Naive thymus-derived CD8-positive, alpha-beta T cell (primary cell): ENCODE results near the gene GNB2. TPM values are rescaled to one million over a fixed set of nuclear protein-coding genes. Genes with fewer than 3 reads are reported as not detected.

ENCODE experiments used
- ATAC-seq, 2 donors: fragments of 150-1000 bp; cut with Tn5 transposase in 1 of 2; sonication (Bioruptor Pico), chemical (Tn5 transposase) in 1 of 2; 1 replicate in 1 of 2; 2 replicates in 1 of 2; pipeline ENCODE4 v1.10.0; 2021; ENCODE audit warnings: mild to moderate bottlenecking in 2 of 2, moderate library complexity in 2 of 2
- POLR2A ChIA-PET: fragments of 350-600 bp; sonication (Branson Sonifier 250); formaldehyde crosslinking; loops from one replicate; lab custom pipeline; 2021; ENCODE audit warnings: antibody characterized with exemption; lab: Charles Lee
- DNase-seq, 10 donors: peaks; one replicate each; pipeline versions ENCODE4 v3.0.0 to v3.0.0-alpha.2; 2020 to 2022
- H3K27ac Mint-ChIP-seq, 10 donors: one replicate each; pipeline ENCODE4 v1.8.0; 2020 to 2022; ENCODE audit warnings: mild to moderate bottlenecking in 10 of 10, mixed read lengths in 10 of 10, moderate library complexity in 4 of 10, inconsistent platforms in 1 of 10
- H3K27me3 Mint-ChIP-seq, 5 donors: one replicate each; pipeline ENCODE4 v1.8.0; 2021 to 2022; ENCODE audit warnings: mixed read lengths in 5 of 5
- H3K36me3 Mint-ChIP-seq, 3 donors: one replicate each; pipeline ENCODE4 v1.8.0; 2020 to 2022; ENCODE audit warnings: mixed read lengths in 3 of 3, mild to moderate bottlenecking in 2 of 3, inconsistent platforms in 1 of 3
- H3K4me1 Mint-ChIP-seq, 4 donors: one replicate each; pipeline ENCODE4 v1.8.0; 2021 to 2022; ENCODE audit warnings: mixed read lengths in 4 of 4
- H3K4me3 Mint-ChIP-seq, 10 donors: one replicate each; pipeline ENCODE4 v1.8.0; 2020 to 2022; ENCODE audit warnings: mild to moderate bottlenecking in 10 of 10, mixed read lengths in 10 of 10, moderate library complexity in 6 of 10, inconsistent platforms in 1 of 10
- H3K9me3 Mint-ChIP-seq, 9 donors: one replicate each; pipeline ENCODE4 v1.8.0; 2020 to 2022; ENCODE audit warnings: mixed read lengths in 9 of 9, mild to moderate bottlenecking in 3 of 9, inconsistent platforms in 1 of 9, moderate library complexity in 1 of 9
- polyA plus RNA-seq, 3 donors: library from polyadenylated mRNA; unstranded; fragments of 300-500 nt; fragmentation: Illumina TruSeq; gene quantifications; one replicate each; pipeline ENCODE4 v1.2.3, GENCODE V29; 2021
- total RNA-seq, 8 experiments: library from RNA in 2 of 8; stranded (reverse) in 2 of 8; gene quantifications; one replicate each; pipeline ENCODE4 v1.2.3 and lab custom pipeline; 2021 to 2026

The GNB2 gene
- total and polyA plus RNA-seq, 5 experiments from 2014 or later = 34.8 to 118 (median 42.4) TPM

DNA sequence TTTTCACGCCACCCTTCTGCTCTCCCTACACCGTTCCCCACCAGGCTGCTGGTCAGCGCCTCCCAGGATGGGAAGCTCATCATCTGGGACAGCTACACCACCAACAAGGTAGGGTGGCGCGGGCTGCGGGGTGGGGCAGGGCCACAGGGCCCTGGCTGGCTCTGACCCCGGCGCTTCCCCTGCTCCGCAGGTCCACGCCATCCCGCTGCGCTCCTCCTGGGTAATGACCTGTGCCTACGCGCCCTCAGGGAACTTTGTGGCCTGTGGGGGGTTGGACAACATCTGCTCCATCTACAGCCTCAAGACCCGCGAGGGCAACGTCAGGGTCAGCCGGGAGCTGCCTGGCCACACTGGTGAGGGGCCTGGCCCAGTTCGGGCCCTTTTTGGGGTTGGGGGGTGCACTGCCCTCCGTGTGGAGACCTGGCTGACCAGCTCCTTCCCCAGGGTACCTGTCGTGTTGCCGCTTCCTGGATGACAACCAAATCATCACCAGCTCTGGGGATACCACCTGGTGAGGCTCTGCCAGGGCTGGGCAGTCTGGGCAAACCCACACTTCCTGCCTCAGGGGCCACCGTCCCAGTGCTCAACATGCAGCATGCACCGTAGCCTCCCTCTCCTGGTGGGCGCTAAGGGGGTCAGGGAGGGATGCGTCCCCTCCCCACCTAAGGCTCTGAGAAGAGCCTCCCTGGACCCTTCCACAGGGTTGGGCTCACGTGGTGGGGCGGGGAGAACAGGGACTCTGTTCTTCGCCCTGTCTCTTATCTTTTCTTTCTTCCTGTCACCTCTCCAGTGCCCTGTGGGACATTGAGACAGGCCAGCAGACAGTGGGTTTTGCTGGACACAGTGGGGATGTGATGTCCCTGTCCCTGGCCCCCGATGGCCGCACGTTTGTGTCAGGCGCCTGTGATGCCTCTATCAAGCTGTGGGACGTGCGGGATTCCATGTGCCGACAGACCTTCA, 4.0 kb downstream of the GNB2 start:
- Mint-ChIP-seq H3K9me3 (no peaks in the 10 kb centered on the region), H3K27ac (peak overlapping the region; percentile 8 to 97 (median 90)), H3K36me3 (peaks cover 0 to 37% (median 0%) of the 10 kb centered on the region in 3 donors), H3K4me1 (peaks cover 18 to 54% (median 45%) of the 10 kb centered on the region in 4 donors), H3K4me3 (peak overlapping the region in 8 of 10 donors; percentile 44 to 83 (median 68)), H3K27me3 (no peaks in the 10 kb centered on the region)
- ATAC-seq (no peak), DNase-seq (no peak)
- POLR2A ChIA-PET = interaction anchor here (0.6 to 11.9 kb wide), 14 partner anchors 13 to 247 kb away, joined by 3 to 170 read pairs (median 4); partner anchors contain the start of genes FBXO24, GIGYF1, LRCH4 and MOSPD3

DNA sequence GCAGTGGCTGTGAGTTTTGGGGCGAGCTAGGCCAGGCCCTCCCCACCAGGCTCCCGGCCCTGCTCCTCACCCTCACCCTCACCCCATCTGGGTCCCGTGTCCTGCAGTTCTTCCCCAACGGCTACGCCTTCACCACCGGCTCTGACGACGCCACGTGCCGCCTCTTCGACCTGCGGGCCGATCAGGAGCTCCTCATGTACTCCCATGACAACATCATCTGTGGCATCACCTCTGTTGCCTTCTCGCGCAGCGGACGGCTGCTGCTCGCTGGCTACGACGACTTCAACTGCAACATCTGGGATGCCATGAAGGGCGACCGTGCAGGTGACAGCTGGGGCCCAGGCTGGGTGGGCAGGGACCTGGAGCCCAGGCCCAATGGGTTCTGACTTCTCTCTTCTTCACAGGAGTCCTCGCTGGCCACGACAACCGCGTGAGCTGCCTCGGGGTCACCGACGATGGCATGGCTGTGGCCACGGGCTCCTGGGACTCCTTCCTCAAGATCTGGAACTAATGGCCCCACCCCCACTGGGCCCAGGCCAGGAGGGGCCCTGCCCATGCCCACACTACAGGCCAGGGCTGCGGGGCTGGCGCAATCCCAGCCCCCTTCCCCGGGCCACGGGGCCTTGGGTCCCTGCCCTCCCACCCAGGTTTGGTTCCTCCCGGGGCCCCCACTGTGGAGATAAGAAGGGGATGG, 4.9 kb downstream of the GNB2 start:
- no peaks in the 10 kb centered on the region for H3K27me3 Mint-ChIP-seq
- H3K36me3 Mint-ChIP-seq = peaks cover 0 to 43% (median 2%) of the 10 kb centered on the region in 3 donors
- peaks cover 21 to 47% (median 42%) of the 10 kb centered on the region in 4 donors for H3K4me1 Mint-ChIP-seq
- DNase-seq (no peak), ATAC-seq (no peak)
- peak overlapping the region in 7 of 10 donors; percentile 33 to 72 (median 59) for H3K4me3 Mint-ChIP-seq
- POLR2A ChIA-PET = interaction anchor here (0.5 to 11.9 kb wide), 10 partner anchors 12 to 393 kb away, joined by 3 to 170 read pairs (median 4); partner anchors contain the start of genes FBXO24, GIGYF1, LRCH4 and MOSPD3
- no peaks in the 10 kb centered on the region for H3K9me3 Mint-ChIP-seq
- peak overlapping the region in 9 of 10 donors; percentile 47 to 90 (median 79) for H3K27ac Mint-ChIP-seq

DNA sequence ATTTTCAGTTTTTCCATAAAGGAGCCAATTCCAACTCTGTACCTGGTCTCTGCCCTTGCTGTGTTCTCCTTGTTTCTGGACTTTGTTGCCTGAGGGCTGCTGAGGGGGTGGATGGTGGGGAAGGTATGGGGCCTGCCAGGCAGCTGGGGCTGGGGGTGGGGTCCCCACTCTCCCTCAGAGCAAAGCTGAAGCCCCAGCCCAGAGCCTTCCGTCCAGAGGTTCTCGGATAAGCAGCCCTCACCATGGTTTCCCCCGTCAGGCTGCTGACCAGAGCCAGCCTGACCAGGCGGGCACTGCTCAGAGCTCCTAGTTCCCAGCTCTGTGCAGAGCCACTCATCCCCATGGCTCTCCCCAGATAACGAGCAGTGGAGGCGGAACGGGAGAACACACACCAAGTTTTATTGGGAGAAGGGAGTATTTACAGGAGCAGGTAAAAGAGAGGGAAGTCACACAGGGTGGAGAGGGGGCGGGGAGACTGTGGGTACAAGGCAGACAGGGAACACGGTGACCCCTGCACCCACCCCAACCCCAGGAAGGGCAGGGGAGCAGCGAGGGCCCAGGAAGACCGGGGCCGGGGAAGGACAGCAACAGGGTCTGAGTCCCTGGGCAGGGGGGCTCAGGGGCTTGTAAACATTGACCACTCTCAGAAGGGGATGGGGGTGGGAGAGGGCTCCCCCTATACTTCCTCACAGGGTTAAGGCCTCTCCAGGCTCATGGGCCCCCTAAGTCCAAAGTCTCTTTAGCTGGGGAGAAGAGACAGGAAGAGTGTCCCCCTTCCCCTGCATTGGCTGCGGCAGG, 5.8 kb downstream of the GNB2 start:
- Mint-ChIP-seq H3K27me3 (no peaks in the 10 kb centered on the region), H3K4me3 (peak overlapping the region in 4 of 10 donors; percentile 10 to 52 (median 16)), H3K9me3 (no peaks in the 10 kb centered on the region), H3K36me3 (peaks cover 0 to 45% (median 2%) of the 10 kb centered on the region in 3 donors), H3K4me1 (peaks cover 21 to 47% (median 42%) of the 10 kb centered on the region in 4 donors), H3K27ac (peak overlapping the region; percentile 11 to 83 (median 70))
- DNase-seq (no peak), ATAC-seq (no peak)
- POLR2A ChIA-PET = interaction anchor here (0.5 to 11.9 kb wide), 10 partner anchors 10 to 394 kb away, joined by 3 to 170 read pairs (median 5); partner anchors contain the start of genes FBXO24, GIGYF1, LRCH4 and MOSPD3

DNA sequence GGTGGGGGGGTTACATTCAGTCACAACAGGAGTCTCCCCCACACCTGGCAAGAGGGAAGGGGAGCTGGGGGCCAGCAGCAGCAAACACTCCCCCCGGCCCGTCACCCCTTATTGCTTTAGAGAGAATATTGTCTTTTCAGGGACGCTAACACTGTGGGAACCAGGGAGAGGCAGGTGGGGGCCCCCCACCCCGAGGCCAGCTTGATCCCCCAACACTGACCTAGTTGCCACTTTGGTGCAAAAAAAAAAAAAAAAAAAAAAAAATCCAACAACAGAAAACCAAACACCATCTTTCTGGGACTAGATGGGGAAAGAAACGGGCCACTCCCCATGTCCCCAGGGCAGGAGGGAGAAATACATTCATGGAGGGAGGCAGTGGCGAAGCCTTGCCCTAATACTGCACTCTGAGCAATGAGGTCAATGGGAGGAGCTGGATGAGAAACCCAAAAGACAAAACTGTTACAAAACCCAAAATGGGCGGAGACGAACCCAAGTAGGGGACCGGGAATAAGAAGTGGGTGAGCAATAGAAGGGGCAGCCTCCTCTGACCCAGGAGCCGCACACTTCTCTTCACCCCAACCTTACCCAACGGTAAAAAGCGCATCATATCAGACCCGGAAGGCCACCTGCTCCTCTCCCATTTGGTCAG, 6.5 kb downstream of the GNB2 start:
- H3K27ac Mint-ChIP-seq = peak overlapping the region; percentile 54 to 90 (median 78)
- peaks cover 0 to 48% (median 2%) of the 10 kb centered on the region in 3 donors for H3K36me3 Mint-ChIP-seq
- peaks cover 20 to 47% (median 42%) of the 10 kb centered on the region in 4 donors for H3K4me1 Mint-ChIP-seq
- ATAC-seq = no peak
- H3K4me3 Mint-ChIP-seq = peak overlapping the region in 5 of 10 donors; percentile 22 to 54 (median 48)
- H3K27me3 Mint-ChIP-seq = no peaks in the 10 kb centered on the region
- POLR2A ChIA-PET = interaction anchor here (0.6 to 11.9 kb wide), 14 partner anchors 11 to 383 kb away, joined by 3 to 170 read pairs (median 5); partner anchors contain the start of genes FBXO24, GIGYF1, LRCH4 and MOSPD3
- no peaks in the 10 kb centered on the region for H3K9me3 Mint-ChIP-seq
- no peak for DNase-seq

DNA sequence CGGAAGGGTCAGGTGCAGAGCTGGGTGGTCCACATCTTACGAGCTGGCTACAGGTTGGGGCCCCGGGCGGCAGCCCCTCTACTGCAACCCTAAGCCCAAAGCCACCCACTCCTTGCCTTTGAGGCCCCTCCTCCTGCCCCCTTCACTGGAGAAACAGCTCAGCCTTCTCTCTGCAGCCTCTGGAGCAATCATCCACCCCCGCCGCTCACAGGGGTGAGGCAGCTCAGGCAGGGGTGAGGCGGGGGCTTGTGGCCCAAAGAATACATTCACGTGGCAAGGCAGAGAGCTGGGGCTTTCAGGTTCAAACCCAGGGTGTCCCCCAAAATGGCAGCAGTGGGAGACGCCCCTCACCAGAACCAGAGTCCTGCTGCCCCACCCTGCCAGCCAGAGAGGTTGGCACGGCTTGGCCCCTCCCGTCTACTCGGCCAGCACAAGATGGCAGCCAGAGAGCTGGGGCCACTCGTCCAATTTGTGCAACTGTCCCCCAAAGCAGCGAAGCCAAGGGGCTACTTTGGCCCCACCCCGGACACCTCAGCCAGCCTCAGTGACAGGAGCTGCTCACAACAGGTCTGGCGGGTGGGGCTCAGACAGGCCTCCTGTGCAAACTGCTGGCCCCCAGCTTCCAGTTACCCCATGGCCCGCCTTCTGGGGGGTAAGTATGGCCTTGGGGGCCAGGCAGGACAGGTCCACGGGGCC, 7.2 kb downstream of the GNB2 start:
- Mint-ChIP-seq H3K27me3 (no peaks in the 10 kb centered on the region), H3K27ac (peak overlapping the region in 9 of 10 donors; percentile 29 to 83 (median 62)), H3K9me3 (no peaks in the 10 kb centered on the region), H3K36me3 (peaks cover 0 to 55% (median 2%) of the 10 kb centered on the region in 3 donors), H3K4me1 (peaks cover 20 to 47% (median 42%) of the 10 kb centered on the region in 4 donors), H3K4me3 (peak overlapping the region in 4 of 10 donors; percentile 13 to 56 (median 46))
- POLR2A ChIA-PET = interaction anchor here (0.6 to 11.9 kb wide), 12 partner anchors 10 to 483 kb away, joined by 3 to 170 read pairs (median 4); partner anchors contain the start of genes FBXO24, GIGYF1, LRCH4 and MOSPD3
- DNase-seq (no peak), ATAC-seq (no peak)

DNA sequence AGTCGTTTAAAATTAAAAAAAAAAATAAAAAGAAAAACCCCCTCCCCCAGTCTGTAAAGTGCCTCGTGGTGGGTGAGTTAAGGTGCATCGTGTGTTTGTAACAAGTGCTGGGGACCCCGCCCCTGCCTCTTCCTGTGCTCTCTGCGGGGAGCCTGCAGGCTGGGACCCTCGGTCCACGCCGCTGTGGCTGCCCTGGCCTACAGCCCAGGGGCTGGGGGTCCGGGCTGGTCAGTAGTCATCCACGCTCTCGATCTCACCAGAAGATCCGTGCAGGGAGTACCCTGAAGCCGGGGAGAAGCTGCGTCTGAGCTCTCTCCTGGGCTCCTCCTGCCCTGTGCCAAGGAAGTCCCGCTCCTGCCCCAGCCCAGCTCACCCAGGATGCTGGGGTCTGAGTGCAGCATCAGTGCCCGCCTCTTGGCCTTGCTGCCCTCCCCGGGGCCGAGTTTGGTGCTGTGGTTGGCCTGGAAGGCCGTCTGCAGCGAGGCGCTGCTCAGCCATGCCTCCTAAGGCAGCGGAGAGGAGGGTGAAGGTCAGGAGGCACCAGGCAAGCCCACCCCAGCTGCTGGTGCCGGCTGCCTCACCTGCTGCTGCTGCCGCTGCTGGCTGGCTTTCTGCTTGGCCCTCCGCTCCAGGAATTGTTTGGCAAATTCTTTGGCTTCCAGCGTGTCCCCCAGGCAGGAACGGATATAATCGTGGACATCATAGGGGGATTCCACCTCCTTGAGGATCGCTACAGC, 8.1 kb downstream of the GNB2 start:
- DNase-seq = no peak
- ATAC-seq = peak; percentile 18 to 21
- H3K27me3 Mint-ChIP-seq = no peaks in the 10 kb centered on the region
- peak overlapping the region in 8 of 10 donors; percentile 29 to 86 (median 64) for H3K27ac Mint-ChIP-seq
- POLR2A ChIA-PET = interaction anchor here (0.7 to 11.9 kb wide), 9 partner anchors 9 to 98 kb away, joined by 3 to 170 read pairs (median 5); partner anchors contain the start of genes FBXO24, GIGYF1, LRCH4 and MOSPD3
- peak overlapping the region in 5 of 10 donors; percentile 10 to 64 (median 37) for H3K4me3 Mint-ChIP-seq
- H3K36me3 Mint-ChIP-seq = peaks cover 0 to 57% (median 2%) of the 10 kb centered on the region in 3 donors
- peaks cover 17 to 42% (median 38%) of the 10 kb centered on the region in 4 donors for H3K4me1 Mint-ChIP-seq
- no peaks in the 10 kb centered on the region for H3K9me3 Mint-ChIP-seq

DNA sequence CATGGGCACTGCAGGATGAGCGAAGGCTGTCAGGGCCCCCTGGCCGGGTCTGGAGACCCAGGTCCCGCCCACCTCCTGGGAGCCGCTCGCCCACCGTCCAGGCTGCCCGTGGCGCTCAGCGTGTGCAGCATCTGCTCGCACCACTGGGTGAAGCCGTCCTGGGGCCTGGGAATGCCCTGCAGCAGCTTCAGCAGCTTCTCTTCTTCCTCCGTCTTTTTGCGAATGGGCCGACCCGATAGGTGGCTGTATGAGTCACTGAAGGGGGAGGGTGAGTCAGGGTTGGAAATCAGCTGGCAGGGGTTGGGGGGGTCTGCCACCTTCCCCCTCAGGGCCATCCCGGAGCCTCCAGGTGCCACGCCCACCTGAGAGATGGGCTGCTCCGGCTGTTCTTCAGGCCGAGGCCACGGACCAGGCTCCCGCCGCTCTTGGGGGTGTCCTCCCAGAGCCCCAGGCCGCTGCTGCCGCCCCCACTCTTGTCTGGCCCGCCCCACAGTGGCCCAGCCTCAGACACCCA, 8.7 kb downstream of the GNB2 start:
- Mint-ChIP-seq H3K27ac (no peak overlapping the region), H3K27me3 (no peaks in the 10 kb centered on the region), H3K4me1 (peaks cover 17 to 39% (median 33%) of the 10 kb centered on the region in 4 donors), H3K9me3 (no peaks in the 10 kb centered on the region), H3K4me3 (no peak overlapping the region), H3K36me3 (peaks cover 0 to 53% (median 2%) of the 10 kb centered on the region in 3 donors)
- DNase-seq (no peak), ATAC-seq (no peak)
- POLR2A ChIA-PET = interaction anchor here (0.7 to 11.9 kb wide), 6 partner anchors 9 to 111 kb away, joined by 3 to 170 read pairs (median 3); partner anchors contain the start of genes FBXO24, GIGYF1, LRCH4 and MOSPD3

DNA sequence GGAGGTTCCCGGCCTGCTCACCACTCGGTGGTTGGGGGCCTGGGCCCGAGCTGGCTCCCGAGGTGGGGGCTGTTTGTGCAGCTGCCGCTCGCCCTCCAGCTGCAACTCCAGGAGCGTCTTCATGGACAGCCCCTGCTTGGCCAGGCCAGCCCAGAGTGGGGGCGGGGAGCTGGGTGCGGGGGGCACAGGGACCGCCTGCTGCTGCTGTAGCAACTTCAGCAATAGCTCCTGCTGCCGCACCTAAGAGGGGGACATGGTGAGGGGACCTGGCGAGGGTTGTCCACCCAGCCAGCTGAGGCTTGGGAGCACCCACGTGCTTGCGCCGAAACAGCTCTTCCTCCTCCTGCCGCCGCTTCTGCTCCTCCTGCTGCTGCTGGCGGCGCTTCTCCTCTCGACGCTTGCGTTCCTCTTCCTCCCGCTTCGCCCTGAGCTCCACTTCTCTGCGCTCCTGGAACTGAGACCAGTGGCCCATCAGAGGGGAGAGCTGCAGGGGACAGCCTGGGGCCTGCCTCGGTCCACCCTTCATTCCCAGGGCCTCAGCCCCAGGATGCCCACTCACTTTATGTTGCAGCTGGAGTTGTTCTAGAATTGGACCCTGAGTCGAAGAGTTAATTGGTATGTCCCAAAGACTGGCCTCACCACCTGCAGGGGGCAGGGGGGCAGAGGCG, 9.6 kb downstream of the GNB2 start:
- H3K4me3 Mint-ChIP-seq = no peak overlapping the region
- peak overlapping the region in 1 of 10 donors; percentile 68 for H3K27ac Mint-ChIP-seq
- H3K27me3 Mint-ChIP-seq = no peaks in the 10 kb centered on the region
- POLR2A ChIA-PET = interaction anchor here (0.6 to 11.9 kb wide), 6 partner anchors 8 to 112 kb away, joined by 3 to 170 read pairs (median 3); partner anchors contain the start of genes FBXO24, GIGYF1 and LRCH4
- H3K9me3 Mint-ChIP-seq = no peaks in the 10 kb centered on the region
- ATAC-seq (no peak), DNase-seq (no peak)
- H3K4me1 Mint-ChIP-seq = peaks cover 15 to 40% (median 33%) of the 10 kb centered on the region in 4 donors
- H3K36me3 Mint-ChIP-seq = peaks cover 0 to 52% (median 2%) of the 10 kb centered on the region in 3 donors
